ENCODE results near the gene GPS1. TPM values are rescaled to one million over a fixed set of nuclear protein-coding genes. Genes with fewer than 3 reads are reported as not detected.
"Not testable (repeated sequence)": the region's sequence is repeated elsewhere in the genome, so short reads cannot be mapped to it uniquely, and the experiment has no call there.

Gene GPS1
- total RNA-seq, 1 donor from 2014 or later: 112 TPM

- Mint-ChIP-seq H3K4me3 (peak overlapping the region; percentile 77), H3K27ac (no peak overlapping the region), H3K4me1 (ENCODE audit: low read depth) (peaks cover 24% of the 10 kb centered on the region), H3K9me3 (no peaks in the 10 kb centered on the region), H3K36me3 (ENCODE audit: low read depth) (peaks cover 11% of the 10 kb centered on the region), H3K27me3 (ENCODE audit: insufficient read depth) (peaks cover 2% of the 10 kb centered on the region)
- intact Hi-C loops (cut with micrococcal nuclease): loop anchor here (5.0 kb wide), 1 partner anchor 164 kb away; the partner anchor contains the start of gene ARHGDIA
- DNase-seq (ENCODE audit: low spot score): no peak
These were observed 15.6 kb upstream of the GPS1 start for GRCh38 chr17:82035956-82036633.

- DNase-seq (ENCODE audit: low spot score): no peak
- H3K4me1 Mint-ChIP-seq (ENCODE audit: low read depth): peaks cover 24% of the 10 kb centered on the region
- H3K27ac Mint-ChIP-seq: peak overlapping the region; percentile 67
- intact Hi-C loops (cut with micrococcal nuclease): loop anchor here (1.0 to 5.0 kb wide), 5 partner anchors 13 to 382 kb away; partner anchors contain the start of genes ARHGDIA, FASN, GPS1 and HEXD
- peaks cover 11% of the 10 kb centered on the region for H3K36me3 Mint-ChIP-seq (ENCODE audit: low read depth)
- H3K4me3 Mint-ChIP-seq: peak overlapping the region; percentile 77
- no peaks in the 10 kb centered on the region for H3K9me3 Mint-ChIP-seq
- peaks cover 2% of the 10 kb centered on the region for H3K27me3 Mint-ChIP-seq (ENCODE audit: insufficient read depth)
These were observed 15.0 kb upstream of the GPS1 start for GRCh38 chr17:82036634-82037091.

GRCh38 chr17:82037092-82037888, 14.4 kb upstream of the GPS1 start, which contains the start of gene DCXR:
Gene DCXR, minus strand, starts transcription at chr17:82037697. Its CDS starts 15 bp downstream, at chr17:82037682.
- H3K36me3 Mint-ChIP-seq (ENCODE audit: low read depth): peaks cover 11% of the 10 kb centered on the region
- H3K9me3 Mint-ChIP-seq: no peaks in the 10 kb centered on the region
- intact Hi-C loops (cut with micrococcal nuclease): loop anchor here (1.0 to 5.0 kb wide), 5 partner anchors 14 to 381 kb away; partner anchors contain the start of genes ARHGDIA, FASN, GPS1 and HEXD
- DNase-seq (ENCODE audit: low spot score): peak; percentile 98
- H3K27ac Mint-ChIP-seq: peak within 1 kb of the TSS; percentile 93
- H3K4me3 Mint-ChIP-seq: peak within 1 kb of the TSS; percentile 85
- H3K27me3 Mint-ChIP-seq (ENCODE audit: insufficient read depth): peaks cover 2% of the 10 kb centered on the region
- H3K4me1 Mint-ChIP-seq (ENCODE audit: low read depth): peaks cover 24% of the 10 kb centered on the region

- Mint-ChIP-seq H3K27ac (peak overlapping the region; percentile 93), H3K36me3 (ENCODE audit: low read depth) (peaks cover 11% of the 10 kb centered on the region), H3K4me1 (ENCODE audit: low read depth) (peaks cover 24% of the 10 kb centered on the region), H3K27me3 (ENCODE audit: insufficient read depth) (peaks cover 2% of the 10 kb centered on the region), H3K9me3 (no peaks in the 10 kb centered on the region), H3K4me3 (peak overlapping the region; percentile 85)
- intact Hi-C loops (cut with micrococcal nuclease): loop anchor here (1.0 to 5.0 kb wide), 5 partner anchors 13 to 380 kb away; partner anchors contain the start of genes ARHGDIA, FASN, GPS1 and HEXD
- no peak for DNase-seq (ENCODE audit: low spot score)
These were observed 13.9 kb upstream of the GPS1 start for GRCh38 chr17:82037889-82038195.

GRCh38 chr17:82038796-82039409, 12.8 kb upstream of the GPS1 start:
- H3K4me1 Mint-ChIP-seq (ENCODE audit: low read depth): peaks cover 24% of the 10 kb centered on the region
- DNase-seq (ENCODE audit: low spot score); H3K27me3 Mint-ChIP-seq (ENCODE audit: insufficient read depth); H3K9me3 Mint-ChIP-seq: not testable (repeated sequence)
- peak overlapping the region; percentile 49 for H3K4me3 Mint-ChIP-seq
- peak overlapping the region; percentile 41 for H3K27ac Mint-ChIP-seq
- intact Hi-C loops (cut with micrococcal nuclease): loop anchor here (5.0 kb wide), 1 partner anchor 167 kb away; the partner anchor contains the start of gene ARHGDIA
- H3K36me3 Mint-ChIP-seq (ENCODE audit: low read depth): peaks cover 11% of the 10 kb centered on the region

GRCh38 chr17:82039695-82040299, 11.9 kb upstream of the GPS1 start:
- Mint-ChIP-seq H3K27me3 (ENCODE audit: insufficient read depth) (peaks cover 2% of the 10 kb centered on the region), H3K27ac (no peak overlapping the region), H3K9me3 (no peaks in the 10 kb centered on the region), H3K36me3 (ENCODE audit: low read depth) (peaks cover 10% of the 10 kb centered on the region), H3K4me3 (no peak overlapping the region), H3K4me1 (ENCODE audit: low read depth) (peaks cover 24% of the 10 kb centered on the region)
- DNase-seq (ENCODE audit: low spot score): no peak
- intact Hi-C loops (cut with micrococcal nuclease): loop anchor here (5.0 kb wide), 1 partner anchor 167 kb away; the partner anchor contains the start of gene ARHGDIA

- peaks cover 14% of the 10 kb centered on the region for H3K4me1 Mint-ChIP-seq (ENCODE audit: low read depth)
These were observed 10.4 kb upstream of the GPS1 start for GRCh38 chr17:82041144-82041814.

GRCh38 chr17:82042649-82043048, 9.0 kb upstream of the GPS1 start:
- no peak overlapping the region for H3K27ac Mint-ChIP-seq
- peaks cover 4% of the 10 kb centered on the region for H3K36me3 Mint-ChIP-seq (ENCODE audit: low read depth)
- peaks cover 19% of the 10 kb centered on the region for H3K4me1 Mint-ChIP-seq (ENCODE audit: low read depth)
- H3K27me3 Mint-ChIP-seq (ENCODE audit: insufficient read depth): peaks cover 2% of the 10 kb centered on the region
- no peak overlapping the region for H3K4me3 Mint-ChIP-seq
- H3K9me3 Mint-ChIP-seq: no peaks in the 10 kb centered on the region
- no peak for DNase-seq (ENCODE audit: low spot score)
- intact Hi-C loops (cut with micrococcal nuclease): no loop called here

More at GRCh38 chr17:82041144-82041814, 10.4 kb upstream of the GPS1 start:
- H3K9me3 Mint-ChIP-seq: no peaks in the 10 kb centered on the region
- no peak for DNase-seq (ENCODE audit: low spot score)
- no peak overlapping the region for H3K27ac Mint-ChIP-seq
- peaks cover 2% of the 10 kb centered on the region for H3K27me3 Mint-ChIP-seq (ENCODE audit: insufficient read depth)
- intact Hi-C loops (cut with micrococcal nuclease): no loop called here
- no peaks in the 10 kb centered on the region for H3K36me3 Mint-ChIP-seq (ENCODE audit: low read depth)
- H3K4me3 Mint-ChIP-seq: no peak overlapping the region

- H3K4me3 Mint-ChIP-seq: no peak overlapping the region
- no peak overlapping the region for H3K27ac Mint-ChIP-seq
- H3K9me3 Mint-ChIP-seq: no peaks in the 10 kb centered on the region
- H3K36me3 Mint-ChIP-seq (ENCODE audit: low read depth): peaks cover 5% of the 10 kb centered on the region
- DNase-seq (ENCODE audit: low spot score): no peak
- intact Hi-C loops (cut with micrococcal nuclease): no loop called here
- peaks cover 14% of the 10 kb centered on the region for H3K4me1 Mint-ChIP-seq (ENCODE audit: low read depth)
- H3K27me3 Mint-ChIP-seq (ENCODE audit: insufficient read depth): peaks cover 2% of the 10 kb centered on the region
These were observed 8.2 kb upstream of the GPS1 start for GRCh38 chr17:82043507-82043906.

- peaks cover 14% of the 10 kb centered on the region for H3K4me1 Mint-ChIP-seq (ENCODE audit: low read depth)
- intact Hi-C loops (cut with micrococcal nuclease): no loop called here
- H3K36me3 Mint-ChIP-seq (ENCODE audit: low read depth): peaks cover 8% of the 10 kb centered on the region
These were observed 5.7 kb upstream of the GPS1 start for GRCh38 chr17:82045936-82046484.

GRCh38 chr17:82046903-82047302, 4.8 kb upstream of the GPS1 start:
- DNase-seq (ENCODE audit: low spot score): no peak
- Mint-ChIP-seq H3K9me3 (no peaks in the 10 kb centered on the region), H3K27ac (no peak overlapping the region), H3K4me3 (no peak overlapping the region), H3K36me3 (ENCODE audit: low read depth) (peaks cover 8% of the 10 kb centered on the region), H3K4me1 (ENCODE audit: low read depth) (peaks cover 14% of the 10 kb centered on the region), H3K27me3 (ENCODE audit: insufficient read depth) (no peaks in the 10 kb centered on the region)
- intact Hi-C loops (cut with micrococcal nuclease): no loop called here

More at GRCh38 chr17:82045936-82046484, 5.7 kb upstream of the GPS1 start:
- H3K27ac Mint-ChIP-seq: no peak overlapping the region
- H3K9me3 Mint-ChIP-seq: no peaks in the 10 kb centered on the region
- H3K4me3 Mint-ChIP-seq: no peak overlapping the region
- H3K27me3 Mint-ChIP-seq (ENCODE audit: insufficient read depth): no peaks in the 10 kb centered on the region
- DNase-seq (ENCODE audit: low spot score): no peak

Measured in activated T-helper 1 cell treated with anti-CD3 and anti-CD28 coated beads, Interleukin-12 subunit alpha, Interleukin-12 subunit beta, Interleukin-2, Interleukin-4 antibody, amounts not matched to agents 30 ng/mL and 10 ng/mL and 1 ng/mL, durations not matched to agents 14 hours and 24 hours and 36 hours (primary cell).